Liver (tissue), 9 donors: ENCODE data around the gene PANK2. TPM values are rescaled to one million over a fixed set of nuclear protein-coding genes. Genes with fewer than 3 reads are reported as not detected.
"Not testable (repeated sequence)": the region's sequence is repeated elsewhere in the genome, so short reads cannot be mapped to it uniquely, and the experiment has no call there.

Experiments
- DNase-seq: peaks from one replicate; pipeline ENCODE4 v3.0.0-alpha.2; 2017; ENCODE audit warnings: low spot score
- H3K27ac ChIP-seq, 2 donors: one replicate each; pipeline ENCODE4 v1.7.0; 2013; ENCODE audit warnings: inconsistent platforms in 2 of 2, low read length in 2 of 2, control low read depth in 1 of 2, low read depth in 1 of 2, mild to moderate bottlenecking in 1 of 2
- H3K27me3 ChIP-seq, 4 donors: one replicate each; pipeline versions ENCODE4 v1.6.1 to v1.7.0; 2013; ENCODE audit warnings: low read length in 3 of 4, inconsistent platforms in 1 of 4, mild to moderate bottlenecking in 1 of 4, moderate library complexity in 1 of 4; ENCODE audit not compliant: control insufficient read depth in 4 of 4, insufficient read depth in 4 of 4
- H3K36me3 ChIP-seq, 4 donors: one replicate each; pipeline versions ENCODE4 v1.6.1 to v1.7.0; 2013; ENCODE audit warnings: low read length in 3 of 4, mild to moderate bottlenecking in 3 of 4, low read depth in 1 of 4, moderate library complexity in 1 of 4; ENCODE audit not compliant: control insufficient read depth in 4 of 4, insufficient read depth in 3 of 4
- H3K4me1 ChIP-seq, 4 donors: one replicate each; pipeline versions ENCODE4 v1.6.1 to v1.7.0; 2013; ENCODE audit warnings: low read length in 3 of 4, mild to moderate bottlenecking in 3 of 4, moderate library complexity in 1 of 4; ENCODE audit not compliant: control insufficient read depth in 4 of 4, insufficient read depth in 4 of 4
- H3K4me3 ChIP-seq, 3 donors: one replicate each; pipeline versions ENCODE4 v1.6.1 to v1.7.0; 2013; ENCODE audit warnings: low read length in 3 of 3, control low read depth in 1 of 3, low read depth in 1 of 3, mild to moderate bottlenecking in 1 of 3
- H3K9ac ChIP-seq, 2 donors: one replicate each; pipeline ENCODE4 v1.7.0; 2013; ENCODE audit warnings: low read length in 2 of 2, mild to moderate bottlenecking in 2 of 2, moderate library complexity in 2 of 2, control low read depth in 1 of 2, low read depth in 1 of 2
- H3K9me3 ChIP-seq, 4 donors: one replicate each; pipeline versions ENCODE4 v1.6.1 to v1.7.0; 2013; ENCODE audit warnings: low read length in 3 of 4; ENCODE audit not compliant: control insufficient read depth in 4 of 4
- ATF3 ChIP-seq: IDR thresholded peaks from 2 replicates; pipeline ENCODE4 v1.6.1; 2016; ENCODE audit warnings: antibody characterized with exemption
- FOXA1 ChIP-seq: IDR thresholded peaks from 2 replicates; pipeline ENCODE4 v1.6.1; 2016; ENCODE audit warnings: antibody characterized with exemption
- FOXA2 ChIP-seq: IDR thresholded peaks from 2 replicates; pipeline ENCODE4 v1.6.1; 2016; ENCODE audit warnings: antibody characterized with exemption
- GABPA ChIP-seq, 2 donors: IDR thresholded peaks in 1 of 2; conservative IDR thresholded peaks in 1 of 2; 2 replicates each; pipeline ENCODE4 v1.6.1; 2016; ENCODE audit warnings: antibody characterized with exemption in 2 of 2, mild to moderate bottlenecking in 1 of 2, moderate library complexity in 1 of 2
- HNF4A ChIP-seq, 2 donors: conservative IDR thresholded peaks; 2 replicates each; pipeline ENCODE4 v1.6.1; 2016; ENCODE audit warnings: antibody characterized with exemption in 2 of 2, mild to moderate bottlenecking in 2 of 2
- HNF4G ChIP-seq: IDR thresholded peaks from 2 replicates; pipeline ENCODE4 v1.6.1; 2016; ENCODE audit warnings: antibody characterized with exemption
- JUND ChIP-seq, 2 donors: IDR thresholded peaks; 2 replicates each; pipeline ENCODE4 v1.6.1; 2016; ENCODE audit warnings: antibody characterized with exemption in 2 of 2
- NR2F2 ChIP-seq: IDR thresholded peaks from 2 replicates; pipeline ENCODE4 v1.6.1; 2016; ENCODE audit warnings: antibody characterized with exemption
- RAD21 ChIP-seq, 2 donors: IDR thresholded peaks; 2 replicates each; pipeline ENCODE4 v1.6.1; 2016; ENCODE audit warnings: antibody characterized with exemption in 2 of 2, mild to moderate bottlenecking in 2 of 2
- SP1 ChIP-seq: IDR thresholded peaks from 2 replicates; pipeline ENCODE4 v1.6.1; 2018; ENCODE audit warnings: antibody characterized with exemption, mild to moderate bottlenecking
- TAF1 ChIP-seq: conservative IDR thresholded peaks from 2 replicates; pipeline ENCODE4 v1.6.1; 2016; ENCODE audit warnings: antibody characterized with exemption, mild to moderate bottlenecking
- YY1 ChIP-seq: IDR thresholded peaks from 2 replicates; pipeline ENCODE4 v1.6.1; 2016; ENCODE audit warnings: antibody characterized with exemption, mild to moderate bottlenecking
- ZBTB33 ChIP-seq: IDR thresholded peaks from 2 replicates; pipeline ENCODE4 v1.6.1; 2016; ENCODE audit warnings: antibody characterized with exemption
- WGBS: extraction: QIAGEN DNeasy Blood & Tissue Kit; methylation state at CpG from one replicate; pipeline ENCODE4 v1.1.7; 2013; 5-methylcytosine and 5-hydroxymethylcytosine counted together
- polyA plus RNA-seq, 2 donors: library from polyadenylated mRNA; stranded (reverse) in 1 of 2; unstranded in 1 of 2; fragments of 200-250 nt in 1 of 2; fragments of >200 nt in 1 of 2; fragmentation: Nextera tagmentation in 1 of 2; extraction: Ambion mirVana in 1 of 2; gene quantifications; one replicate each; pipeline versions ENCODE4 v1.2.1 to v1.2.3, GENCODE V29; 2013 to 2015
- total RNA-seq, 2 donors: library from RNA; depleted of rRNA; stranded (reverse); fragments of >200 nt; gene quantifications; one replicate each; pipeline ENCODE4 v1.2.3, GENCODE V29; 2014
- TF ChIP-seq, protein P1 (sequence below): IDR thresholded peaks from 2 replicates; pipeline ENCODE4 v1.6.1; 2016; ENCODE audit warnings: antibody characterized with exemption, mild to moderate bottlenecking
- donor health status: healthy.
- donor health status: healthy.
- donor health status: healthy.
- donor health status: healthy.
- donor health status: healthy.

PANK2 gene
- total and polyA plus RNA-seq, 4 donors: 10.6 to 27.7 (median 15.9) TPM

DNA sequence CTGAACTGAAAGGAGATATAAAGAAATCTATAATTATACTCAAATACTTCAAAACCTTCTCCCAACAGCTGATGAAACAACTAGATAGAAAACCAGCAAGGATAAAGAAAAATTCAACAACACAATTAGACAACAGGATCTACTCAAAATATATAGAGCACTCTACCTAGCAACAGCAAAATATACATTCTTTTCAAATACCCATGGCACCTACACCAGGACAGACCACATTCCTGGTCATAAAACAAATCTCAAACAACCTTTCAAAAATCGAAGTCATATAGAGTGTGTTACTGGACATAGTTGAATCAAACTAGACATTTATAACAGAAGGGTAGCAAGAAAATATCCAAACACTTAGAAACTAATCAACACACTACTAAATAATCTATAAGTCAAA, 83.0 kb downstream of the PANK2 start:
- 90% methylated on average over 1 of the region's 1 CpG for WGBS
- TF ChIP-seq HNF4G (no peak), SP1 (no peak), NR2F2 (no peak), HNF4A (conservative IDR thresholded peaks at IDR 0.05) (no peak), ATF3 (no peak), FOXA2 (no peak)

DNA sequence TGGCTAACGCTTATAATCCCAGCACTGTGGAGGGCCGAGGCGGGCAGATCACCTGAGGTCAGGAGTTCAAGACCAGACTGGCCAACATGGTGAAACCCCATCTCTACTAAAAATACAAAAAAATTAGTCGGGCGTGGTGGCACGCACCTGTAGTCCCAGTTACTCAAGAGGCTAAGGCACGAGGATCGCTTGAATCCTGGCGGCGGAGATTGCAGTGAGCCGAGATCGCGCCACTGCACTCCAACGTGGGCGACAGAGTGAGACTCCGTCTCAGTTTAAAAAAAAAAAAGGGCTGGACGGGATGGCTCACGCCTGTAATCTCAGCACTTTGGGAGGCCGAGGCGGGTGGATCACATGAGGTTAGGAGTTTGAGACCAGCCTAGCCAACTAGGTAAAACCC, 83.4 kb downstream of the PANK2 start:
- H3K36me3 ChIP-seq, H3K4me3 ChIP-seq, H3K27me3 ChIP-seq, H3K9me3 ChIP-seq, DNase-seq, H3K27ac ChIP-seq, H3K9ac ChIP-seq: not testable (repeated sequence)
- H3K4me1 ChIP-seq: peaks cover 0 to 25% (median 7%) of the 10 kb centered on the region in 4 donors
- WGBS: 97% methylated on average over 20 of the region's 20 CpGs

More for the DNA sequence above, 83.0 kb downstream of the PANK2 start:
- H3K27me3 ChIP-seq: no peaks in the 10 kb centered on the region
- H3K4me3 ChIP-seq: no peak overlapping the region
- H3K27ac ChIP-seq: no peak overlapping the region
- DNase-seq: no peak
- H3K4me1 ChIP-seq: peaks cover 0 to 25% (median 7%) of the 10 kb centered on the region in 4 donors
- no peak overlapping the region for H3K9ac ChIP-seq
- H3K9me3 ChIP-seq: no peaks in the 10 kb centered on the region
- no peaks in the 10 kb centered on the region for H3K36me3 ChIP-seq

GRCh38 chr20:3973705-3974104, 84.5 kb downstream of the PANK2 start:
- 34% methylated on average over 2 of the region's 2 CpGs for WGBS
- Histone ChIP-seq H3K27ac (no peak overlapping the region), H3K4me1 (peaks cover 0 to 25% (median 7%) of the 10 kb centered on the region in 4 donors), H3K9me3 (no peaks in the 10 kb centered on the region), H3K36me3 (no peaks in the 10 kb centered on the region), H3K9ac (no peak overlapping the region), H3K27me3 (no peaks in the 10 kb centered on the region), H3K4me3 (no peak overlapping the region)
- TF ChIP-seq TAF1: no peak
- no peak for TF ChIP-seq HNF4G
- TF ChIP-seq GABPA (IDR thresholded peaks at IDR 0.05 in 1 of 2, conservative IDR thresholded peaks at IDR 0.05 in 1 of 2): no peak
- no peak for TF ChIP-seq HNF4A (conservative IDR thresholded peaks at IDR 0.05)
- TF ChIP-seq FOXA1: no peak
- no peak for TF ChIP-seq RAD21 (IDR thresholded peaks at IDR 0.05)
- TF ChIP-seq JUND (IDR thresholded peaks at IDR 0.05): no peak
- TF ChIP-seq SP1: no peak
- TF ChIP-seq YY1: no peak
- no peak for TF ChIP-seq ZBTB33
- TF ChIP-seq, protein P1, sequence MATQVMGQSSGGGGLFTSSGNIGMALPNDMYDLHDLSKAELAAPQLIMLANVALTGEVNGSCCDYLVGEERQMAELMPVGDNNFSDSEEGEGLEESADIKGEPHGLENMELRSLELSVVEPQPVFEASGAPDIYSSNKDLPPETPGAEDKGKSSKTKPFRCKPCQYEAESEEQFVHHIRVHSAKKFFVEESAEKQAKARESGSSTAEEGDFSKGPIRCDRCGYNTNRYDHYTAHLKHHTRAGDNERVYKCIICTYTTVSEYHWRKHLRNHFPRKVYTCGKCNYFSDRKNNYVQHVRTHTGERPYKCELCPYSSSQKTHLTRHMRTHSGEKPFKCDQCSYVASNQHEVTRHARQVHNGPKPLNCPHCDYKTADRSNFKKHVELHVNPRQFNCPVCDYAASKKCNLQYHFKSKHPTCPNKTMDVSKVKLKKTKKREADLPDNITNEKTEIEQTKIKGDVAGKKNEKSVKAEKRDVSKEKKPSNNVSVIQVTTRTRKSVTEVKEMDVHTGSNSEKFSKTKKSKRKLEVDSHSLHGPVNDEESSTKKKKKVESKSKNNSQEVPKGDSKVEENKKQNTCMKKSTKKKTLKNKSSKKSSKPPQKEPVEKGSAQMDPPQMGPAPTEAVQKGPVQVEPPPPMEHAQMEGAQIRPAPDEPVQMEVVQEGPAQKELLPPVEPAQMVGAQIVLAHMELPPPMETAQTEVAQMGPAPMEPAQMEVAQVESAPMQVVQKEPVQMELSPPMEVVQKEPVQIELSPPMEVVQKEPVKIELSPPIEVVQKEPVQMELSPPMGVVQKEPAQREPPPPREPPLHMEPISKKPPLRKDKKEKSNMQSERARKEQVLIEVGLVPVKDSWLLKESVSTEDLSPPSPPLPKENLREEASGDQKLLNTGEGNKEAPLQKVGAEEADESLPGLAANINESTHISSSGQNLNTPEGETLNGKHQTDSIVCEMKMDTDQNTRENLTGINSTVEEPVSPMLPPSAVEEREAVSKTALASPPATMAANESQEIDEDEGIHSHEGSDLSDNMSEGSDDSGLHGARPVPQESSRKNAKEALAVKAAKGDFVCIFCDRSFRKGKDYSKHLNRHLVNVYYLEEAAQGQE: no peak
- TF ChIP-seq ATF3: no peak
- no peak for TF ChIP-seq NR2F2
- no peak for DNase-seq
